GF-D8 (cell line): Measurements from ENCODE around the gene KRTAP3-2.

Experiments used
- DNase-seq: peaks from one replicate; lab custom pipeline; 2025; lab: John Stamatoyannopoulos, UW

The KRTAP3-2 gene

DNA sequence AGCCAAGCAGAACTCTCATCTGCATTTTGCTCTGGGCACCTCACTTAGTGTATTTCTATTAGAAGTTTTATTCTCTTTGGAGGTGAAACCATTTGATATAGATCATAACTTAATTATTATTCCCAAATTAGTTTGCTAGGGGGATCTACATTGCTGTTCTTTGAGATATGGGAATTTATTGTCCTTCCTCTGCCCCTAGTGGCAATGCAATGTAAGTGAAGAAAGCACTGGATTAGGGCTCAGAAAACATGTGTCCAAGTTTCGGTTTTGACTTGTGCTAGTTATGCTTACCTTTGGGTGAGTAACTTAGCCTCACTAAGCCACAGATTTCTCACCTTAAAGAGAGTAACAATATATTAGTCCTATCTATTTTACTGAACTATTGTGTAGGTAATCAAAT, 35.9 kb downstream of the KRTAP3-2 start:
- DNase-seq = no peak

- no peak for DNase-seq
Measured at GRCh38 chr17:40962059-40962561, 37.6 kb downstream of the KRTAP3-2 start.

GRCh38 chr17:40961591-40961990, 38.1 kb downstream of the KRTAP3-2 start:
- no peak for DNase-seq

DNA sequence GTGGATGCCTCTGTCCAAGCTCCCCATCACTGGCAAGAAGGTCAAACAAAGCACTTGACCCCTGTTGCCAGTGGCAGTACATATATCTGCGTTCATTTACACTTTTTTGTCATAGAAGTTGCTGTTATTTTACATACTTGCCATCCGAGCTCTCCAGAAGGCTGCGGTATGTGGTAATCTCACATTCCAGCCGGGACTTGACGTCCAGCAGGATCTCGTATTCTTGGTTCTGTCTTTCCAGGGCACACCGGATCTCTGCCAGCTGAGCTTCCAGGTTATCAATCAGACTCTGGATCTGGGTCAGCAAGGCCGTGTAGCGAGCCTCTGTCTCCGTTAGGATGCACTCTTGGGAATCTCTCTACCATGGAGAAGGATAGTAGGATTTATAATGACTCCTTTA, 39.6 kb downstream of the KRTAP3-2 start:
- DNase-seq = no peak

- DNase-seq = no peak
Measured at GRCh38 chr17:40958086-40958953, 41.4 kb downstream of the KRTAP3-2 start.

- no peak for DNase-seq
Measured at GRCh38 chr17:40956401-40957254, 43.1 kb downstream of the KRTAP3-2 start.

DNA sequence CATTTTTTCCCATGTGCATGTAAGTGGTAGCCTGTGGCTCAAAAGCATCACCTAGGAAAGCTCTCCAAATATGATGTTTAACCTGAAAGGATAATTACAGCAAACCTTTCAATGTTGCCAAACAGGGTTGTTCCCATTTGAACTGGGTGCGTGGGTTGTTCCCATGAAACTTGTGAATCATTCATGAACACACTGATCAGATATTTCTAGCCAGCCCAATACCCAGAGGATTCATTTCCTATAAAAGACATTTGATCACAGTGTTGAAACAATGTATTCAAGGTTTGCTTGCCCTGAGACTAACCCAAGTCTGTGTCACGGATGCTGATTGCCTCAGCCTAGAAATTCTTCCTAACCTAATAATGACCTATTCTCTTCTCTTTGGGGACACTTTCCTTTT, 45.8 kb downstream of the KRTAP3-2 start:
- no peak for DNase-seq

DNA sequence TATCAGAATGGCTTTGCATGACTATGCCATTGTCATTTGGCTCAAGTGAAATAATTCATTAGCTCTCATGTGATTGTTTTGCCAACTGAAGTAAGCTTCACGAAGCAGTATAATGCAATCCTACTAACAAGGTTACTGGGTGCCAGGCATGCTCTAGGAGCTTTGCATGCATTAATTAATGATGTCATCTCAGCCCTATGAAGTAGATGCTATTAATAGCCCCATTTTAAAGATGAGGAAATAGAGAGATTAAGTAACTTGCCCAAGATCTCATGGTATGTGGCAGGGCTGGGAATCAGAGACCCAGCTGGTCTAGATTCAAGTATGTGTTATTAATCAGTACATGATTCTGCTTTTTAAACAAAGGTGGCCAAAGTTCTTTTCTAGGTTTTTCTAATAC, 47.0 kb downstream of the KRTAP3-2 start:
- no peak for DNase-seq

- no peak for DNase-seq
Measured at GRCh38 chr17:40952154-40952553, 47.6 kb downstream of the KRTAP3-2 start.

- no peak for DNase-seq
Measured at GRCh38 chr17:40951011-40951622, 48.6 kb downstream of the KRTAP3-2 start.

DNA sequence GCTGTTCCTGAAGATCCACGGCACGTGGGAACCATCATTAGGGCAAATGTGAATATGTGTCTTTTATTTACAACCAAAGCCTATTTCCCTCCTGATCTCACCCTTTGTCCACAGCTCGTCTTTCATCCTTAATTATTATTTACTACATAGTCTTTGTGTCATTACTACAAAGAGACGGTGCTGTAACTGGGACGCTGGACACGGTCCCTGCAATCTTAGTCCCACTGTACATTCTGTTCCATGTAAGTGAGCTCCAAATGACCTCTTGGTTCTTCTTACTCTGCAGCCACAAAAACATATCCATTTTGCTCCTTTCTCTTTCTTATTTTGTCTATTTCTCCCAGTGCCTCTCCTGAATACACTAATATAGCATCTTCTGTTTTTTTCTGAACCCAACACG, 49.5 kb downstream of the KRTAP3-2 start:
- no peak for DNase-seq

DNA sequence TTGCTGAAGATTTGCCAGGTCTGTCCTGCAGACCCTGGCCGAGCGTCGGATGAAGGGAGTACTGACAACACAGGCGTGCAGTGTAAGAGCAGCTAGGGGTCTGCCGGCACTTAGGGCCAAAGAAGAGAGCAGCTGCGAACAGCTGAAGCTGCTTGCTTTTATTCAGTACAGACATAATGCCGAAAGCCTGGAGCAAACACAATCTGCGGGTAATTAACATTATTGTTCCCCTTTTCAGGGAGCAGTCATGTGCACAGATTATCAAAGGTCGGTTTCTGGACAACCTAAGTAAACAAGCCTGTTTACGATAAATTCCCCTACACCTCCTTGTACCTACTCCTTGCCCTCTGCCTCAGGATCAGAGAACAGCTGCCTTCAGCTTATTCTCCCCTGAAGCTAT, 50.3 kb downstream of the KRTAP3-2 start:
- no peak for DNase-seq
